Measurements from ENCODE around the gene GM2A.

- TF ChIP-seq POLR2A (IDR thresholded peaks at IDR 0.05) (peak in 1 of 4 donors; percentile 23), CTCF (IDR thresholded peaks at IDR 0.05) (no peak)
Observed at GRCh38 chr5:151222054-151222789, 30.8 kb upstream of the GM2A start.

Data from esophagus squamous epithelium (tissue), 4 donors.